Cerebellar cortex (tissue), 1 donor: Measurements from ENCODE around the gene VSTM2L.

Experiments
- DNase-seq: peaks from one replicate; pipeline ENCODE4 v3.0.0-alpha.2; 2015; ENCODE audit warnings: low spot score

The VSTM2L gene

DNA sequence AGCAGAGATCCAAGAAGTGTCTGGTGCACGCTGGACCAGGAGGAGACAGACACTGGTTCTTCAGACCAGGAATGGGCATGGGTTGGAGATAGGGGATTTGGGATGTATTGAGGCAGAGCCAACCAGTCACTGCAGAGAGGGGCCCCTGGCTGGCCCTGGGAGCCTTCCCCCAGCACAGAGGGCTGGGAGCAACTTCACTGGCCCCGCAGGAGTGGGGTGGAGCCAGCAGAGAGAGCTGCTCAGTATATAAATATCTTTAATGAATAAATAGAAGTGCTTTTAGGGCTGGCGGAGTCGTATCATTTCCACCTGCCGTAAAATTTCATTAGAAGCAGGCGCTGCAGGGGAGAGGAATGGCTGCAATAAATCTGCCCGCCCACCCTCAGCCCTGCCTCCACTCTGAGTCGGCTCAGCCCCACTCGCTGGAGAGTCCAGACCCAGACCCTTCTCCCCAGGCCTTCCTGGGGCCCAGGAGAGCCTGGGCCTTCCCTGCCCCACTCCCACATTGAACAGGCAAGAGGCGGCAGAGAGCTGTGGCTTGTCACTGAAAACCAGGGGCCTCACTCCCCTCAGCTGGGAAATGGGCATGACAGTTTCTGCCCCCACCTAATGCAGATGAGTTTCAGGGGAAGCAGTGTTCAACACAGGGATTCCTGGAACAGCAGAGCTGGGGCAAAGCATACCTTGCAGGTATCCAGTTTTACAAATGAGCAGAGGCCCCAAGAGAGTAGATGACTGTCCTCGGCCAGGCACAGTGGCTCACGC lies 23.9 kb upstream of the VSTM2L start:
- DNase-seq, result no peak

- no peak for DNase-seq
Observed at GRCh38 chr20:37879843-37880242, 23.1 kb upstream of the VSTM2L start.

- no peak for DNase-seq
Observed at GRCh38 chr20:37880726-37881591, 22.0 kb upstream of the VSTM2L start.

DNA sequence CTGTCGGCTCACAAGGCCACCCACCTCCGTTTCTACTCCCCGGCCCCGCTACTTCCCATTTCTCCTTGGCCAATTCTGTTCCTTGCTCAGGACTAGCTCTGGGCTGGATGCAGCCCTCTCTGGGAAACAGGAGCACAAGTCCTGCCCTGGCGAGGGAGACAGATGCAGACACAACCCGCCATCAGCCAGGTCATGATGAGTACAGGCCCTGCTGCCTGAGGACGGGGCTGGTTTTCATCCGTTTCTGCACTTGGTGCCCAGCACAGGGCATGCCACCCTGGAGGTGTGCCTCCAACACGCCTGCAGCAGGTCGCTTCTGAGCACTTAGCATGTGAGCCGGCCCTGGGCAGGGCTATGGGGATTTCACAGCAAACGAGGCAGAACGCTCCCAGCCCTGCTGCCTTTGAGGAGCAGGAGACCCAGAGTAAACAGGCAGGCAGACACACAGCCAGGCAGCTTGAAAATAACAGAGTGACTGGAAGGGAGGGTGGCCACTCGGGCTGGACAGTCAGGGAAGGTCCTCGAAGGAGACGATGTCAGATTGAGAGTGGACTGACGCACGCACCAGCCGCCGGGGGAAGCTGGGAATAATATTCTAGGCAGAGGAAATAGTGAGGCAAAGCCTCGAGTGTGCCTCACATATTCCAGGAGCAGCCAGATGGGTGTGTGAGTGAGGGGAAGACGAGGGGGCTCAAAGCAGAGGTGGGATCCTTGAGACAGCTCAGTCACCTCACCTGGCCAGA lies 21.2 kb upstream of the VSTM2L start:
- DNase-seq, result no peak

GRCh38 chr20:37882961-37883712 lies 19.8 kb upstream of the VSTM2L start:
- DNase-seq, result no peak

DNA sequence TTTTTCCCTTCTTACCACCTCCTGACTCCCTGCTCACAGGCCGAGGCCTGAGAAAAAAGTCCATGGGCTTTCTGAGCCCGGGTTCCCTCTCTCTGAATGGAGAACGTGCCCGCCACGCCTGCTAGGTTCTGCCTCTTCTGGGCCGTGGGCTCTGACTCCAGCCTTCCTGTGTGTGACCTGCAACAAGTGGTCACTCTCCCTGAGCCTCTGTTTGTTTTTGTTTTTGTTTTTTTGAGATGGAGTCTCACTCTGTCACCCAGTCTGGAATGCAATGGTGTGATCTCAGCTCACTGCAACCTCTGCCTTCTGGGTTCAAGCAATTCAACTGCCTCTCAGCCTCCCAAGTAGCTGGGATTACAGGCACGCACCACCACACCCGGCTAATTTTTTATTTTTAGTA lies 17.9 kb upstream of the VSTM2L start:
- no peak for DNase-seq

DNA sequence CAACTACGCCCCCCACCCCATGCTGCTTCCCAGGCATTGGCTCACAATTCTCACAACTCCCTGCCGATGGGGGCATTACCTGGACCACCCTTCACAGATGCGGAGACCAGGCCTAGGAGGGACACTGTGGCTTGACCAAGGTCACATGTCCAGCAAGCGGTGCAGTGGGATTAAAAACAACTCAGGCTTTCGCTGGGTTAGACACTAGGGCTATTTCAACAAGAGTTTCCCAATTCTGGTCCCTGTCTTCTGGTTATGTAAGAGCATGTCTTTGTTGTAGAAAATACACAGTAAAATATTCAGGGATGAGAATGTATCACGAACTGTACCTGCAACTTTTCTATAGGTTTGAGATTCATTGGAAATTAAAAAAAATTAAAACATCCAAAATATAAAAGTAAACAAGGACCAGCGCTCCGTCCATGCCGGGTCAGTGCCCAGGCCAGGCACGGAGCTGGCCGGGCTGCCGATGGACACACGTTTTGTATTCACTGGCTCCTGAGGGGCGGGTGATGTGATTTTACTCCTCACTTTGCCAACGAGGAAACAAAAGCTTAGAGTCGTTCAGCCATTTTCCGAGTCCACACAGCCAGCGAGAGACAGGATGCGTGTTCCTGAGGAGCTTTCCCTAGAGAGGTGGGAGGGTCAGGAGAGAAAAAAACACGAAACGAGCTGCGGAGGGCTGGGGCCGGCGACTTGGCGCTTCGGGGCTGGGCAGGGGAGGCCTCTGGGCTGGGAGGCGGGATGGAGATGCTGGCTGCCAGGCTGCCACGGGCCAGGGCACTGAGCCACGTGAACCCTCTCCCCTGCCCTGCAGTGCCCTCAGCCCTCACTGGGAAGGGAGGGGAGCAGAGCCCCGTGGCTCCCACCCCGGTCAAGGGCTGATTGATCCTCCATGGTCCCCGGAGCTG lies 17.1 kb upstream of the VSTM2L start:
- no peak for DNase-seq

GRCh38 chr20:37886851-37887297 lies 16.1 kb upstream of the VSTM2L start:
- DNase-seq, result no peak

DNA sequence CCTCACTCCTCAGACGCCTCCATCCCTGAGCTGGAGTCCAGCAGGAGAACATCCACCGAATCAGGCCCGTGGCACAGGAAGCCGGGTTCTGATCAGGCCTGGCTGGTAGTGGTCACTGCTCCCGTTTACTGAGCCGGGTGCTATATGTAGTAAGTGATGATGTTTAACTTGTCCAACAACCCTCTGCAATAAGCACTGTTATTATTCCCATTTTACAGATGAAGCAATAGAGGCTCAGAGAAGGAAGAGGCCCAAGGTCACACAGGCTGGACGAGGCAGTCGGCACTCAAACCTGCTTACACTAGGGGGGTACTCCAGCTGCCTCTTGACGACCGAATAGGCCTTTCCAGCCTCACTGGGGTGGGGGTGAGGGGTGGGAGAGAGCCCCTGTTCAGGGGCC lies 14.3 kb upstream of the VSTM2L start:
- DNase-seq, result no peak

GRCh38 chr20:37890108-37890507 lies 12.8 kb upstream of the VSTM2L start:
- DNase-seq, result no peak

DNA sequence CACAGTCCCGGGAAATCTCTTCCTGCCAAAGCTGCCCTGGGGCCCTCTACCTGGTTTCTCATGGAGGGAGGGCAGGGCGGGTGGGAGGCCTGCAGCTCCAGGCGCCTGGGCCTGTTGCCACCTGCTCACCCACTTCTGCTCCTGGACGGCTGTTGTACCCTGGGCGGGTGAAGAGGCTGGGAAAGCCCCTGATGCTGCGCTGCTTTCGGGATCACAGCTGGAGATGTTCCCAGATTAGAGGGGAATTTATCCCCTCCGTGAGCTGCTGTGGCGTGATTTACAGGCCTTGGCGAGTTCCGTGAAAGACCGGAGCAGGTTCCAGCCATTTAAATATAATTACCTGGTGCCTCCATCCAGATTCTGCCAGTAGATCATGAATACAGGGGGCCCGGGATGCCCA lies 12.3 kb upstream of the VSTM2L start:
- no peak for DNase-seq

DNA sequence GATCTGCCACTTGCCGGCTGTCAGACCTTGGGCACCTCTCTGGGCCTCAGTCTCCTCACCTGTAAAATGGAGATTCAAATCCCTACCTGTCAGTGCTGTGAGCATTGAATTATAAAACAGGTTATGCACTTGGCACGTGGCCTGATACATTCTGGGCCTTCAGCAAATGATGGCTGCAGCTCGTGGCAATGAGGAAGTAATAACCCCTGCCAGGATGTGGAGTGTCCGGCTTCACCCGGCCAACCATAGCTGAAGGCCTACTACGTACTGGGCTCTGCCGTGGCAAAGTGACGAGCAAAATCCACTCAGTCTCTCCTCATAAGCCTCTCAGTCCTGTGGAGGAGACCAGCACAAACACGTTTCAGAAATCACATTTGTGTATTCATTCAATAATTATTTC lies 10.9 kb upstream of the VSTM2L start:
- no peak for DNase-seq

DNA sequence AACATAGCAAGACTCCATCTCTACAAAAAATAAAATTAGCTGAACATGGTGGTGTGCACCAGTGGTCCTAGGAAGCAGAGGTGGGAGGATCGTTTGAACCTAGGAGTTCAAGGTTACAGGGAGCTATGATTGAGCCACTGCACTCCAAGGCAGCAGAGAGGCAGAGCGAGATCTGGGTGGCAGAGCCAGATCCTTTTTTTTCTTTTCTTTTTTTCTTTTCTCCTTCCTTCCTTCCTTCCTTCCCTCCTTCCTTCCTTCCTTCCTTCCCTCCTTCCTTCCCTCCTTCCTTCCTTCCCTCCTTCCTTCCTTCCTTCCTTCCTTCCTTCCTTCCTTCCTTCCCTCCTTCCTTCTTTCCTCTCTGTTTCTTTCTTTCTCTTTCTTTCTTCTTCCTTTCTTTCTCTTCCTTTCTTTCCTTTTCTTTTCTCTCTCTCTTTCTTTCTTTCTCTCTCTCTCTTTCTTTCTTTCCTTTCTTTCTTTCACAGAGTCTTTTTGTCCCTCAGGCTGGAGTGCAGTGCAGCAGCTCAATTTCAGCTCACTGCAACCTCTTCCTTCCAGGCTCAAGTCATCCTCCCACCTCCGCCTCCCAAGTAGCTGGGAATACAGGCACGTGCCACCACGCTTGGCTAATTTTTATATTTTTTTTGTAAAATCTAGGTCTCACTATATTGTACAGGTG lies 9.2 kb upstream of the VSTM2L start:
- DNase-seq, result no peak

DNA sequence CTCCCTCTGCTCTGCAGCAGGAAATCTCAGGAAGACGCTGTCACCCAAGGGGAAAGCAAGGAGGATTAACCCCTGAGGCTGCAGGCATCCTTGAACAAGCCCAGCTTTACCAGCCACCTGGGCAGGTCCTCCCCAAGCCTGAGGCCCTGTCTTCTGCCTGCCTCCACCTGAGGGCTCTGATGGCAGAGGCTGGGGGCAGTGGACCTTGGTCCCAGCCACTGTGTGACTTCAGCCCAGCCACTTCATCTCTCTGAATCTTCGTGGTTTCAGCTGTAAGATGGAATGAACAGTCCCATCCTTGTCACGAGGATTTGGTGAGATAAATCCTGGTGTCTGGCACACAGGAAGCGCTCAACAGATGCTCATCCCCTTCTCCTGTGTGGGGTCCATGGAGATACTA lies 8.5 kb upstream of the VSTM2L start:
- no peak for DNase-seq

GRCh38 chr20:37895166-37895565 lies 7.8 kb upstream of the VSTM2L start:
- DNase-seq, result no peak

GRCh38 chr20:37896932-37897548 lies 5.9 kb upstream of the VSTM2L start:
- DNase-seq, result peak; percentile 40

DNA sequence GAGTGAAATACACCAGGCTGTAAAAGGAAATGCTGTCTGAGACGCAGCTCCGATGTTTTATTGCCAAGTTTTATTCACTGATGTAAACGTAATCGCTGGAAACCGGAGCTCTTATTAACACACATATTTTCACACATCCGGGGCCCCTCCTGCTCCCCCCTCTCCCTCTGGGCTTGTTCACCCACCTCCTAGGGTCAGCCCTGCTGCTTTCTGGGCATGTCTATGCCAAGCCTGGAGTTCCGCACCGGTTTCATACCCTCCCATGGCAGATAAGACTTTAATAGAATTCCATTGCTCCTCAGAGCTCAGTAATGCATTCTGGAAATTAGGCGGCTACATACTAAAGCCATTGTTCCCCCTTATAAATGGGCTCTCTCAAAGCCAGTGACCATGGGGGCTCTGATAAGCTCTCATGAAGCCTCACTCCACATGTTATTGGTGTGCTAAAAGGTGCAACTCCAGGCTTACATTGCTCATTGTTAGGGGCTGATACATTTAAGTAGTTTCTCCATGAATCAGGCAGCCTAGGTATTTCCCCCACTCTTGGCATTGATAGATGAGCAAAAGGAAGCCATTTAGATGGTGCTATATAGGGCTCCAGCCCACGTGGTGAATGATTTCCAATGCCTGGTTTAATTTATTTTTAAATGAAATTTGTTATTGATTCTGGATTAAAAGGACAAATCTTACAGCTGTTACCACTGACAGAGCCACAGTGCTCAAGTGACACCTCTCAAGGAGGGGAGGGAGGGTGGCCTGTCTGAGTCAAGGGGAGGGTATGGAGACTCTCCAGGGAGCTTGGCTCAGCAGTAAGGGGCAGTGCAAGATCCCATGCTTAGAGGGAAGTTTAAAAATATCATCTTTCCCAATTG lies 4.5 kb upstream of the VSTM2L start:
- no peak for DNase-seq

GRCh38 chr20:37899105-37900045 lies 3.6 kb upstream of the VSTM2L start:
- DNase-seq, result no peak
